Type B pancreatic cell (in vitro differentiated cells): ENCODE measurements around the gene COL4A6. TPM values are rescaled to one million over a fixed set of nuclear protein-coding genes. Genes with fewer than 3 reads are reported as not detected.

ENCODE experiments used
- DNase-seq: peaks from one replicate; pipeline ENCODE4 v3.0.0; 2021; ENCODE audit warnings: mixed read lengths; ENCODE audit not compliant: unreplicated experiment; ENCODE audit errors: extremely low spot score
- H3K27ac Mint-ChIP-seq: 2 replicates; pipeline ENCODE4 v1.8.0; 2021; ENCODE audit warnings: mild to moderate bottlenecking, mixed read lengths
- H3K27me3 Mint-ChIP-seq: 2 replicates; pipeline ENCODE4 v1.8.0; 2021; ENCODE audit warnings: mixed read lengths
- H3K36me3 Mint-ChIP-seq: 2 replicates; pipeline ENCODE4 v1.8.0; 2021; ENCODE audit warnings: mixed read lengths
- H3K4me1 Mint-ChIP-seq: one replicate; pipeline ENCODE4 v1.8.0; 2021; ENCODE audit warnings: mixed read lengths; ENCODE audit not compliant: unreplicated experiment
- H3K4me3 Mint-ChIP-seq: 2 replicates; pipeline ENCODE4 v1.8.0; 2021; ENCODE audit warnings: mild to moderate bottlenecking, mixed read lengths
- H3K9me3 Mint-ChIP-seq: 2 replicates; pipeline ENCODE4 v1.8.0; 2021; ENCODE audit warnings: mixed read lengths
- total RNA-seq: library from RNA; stranded (reverse); gene quantifications from 2 replicates; pipeline ENCODE4 v1.2.1, GENCODE V29; 2021; ENCODE audit warnings: low replicate concordance
- TF ChIP-seq, protein P1 (sequence below): fragments of 200-600 bp; sonication (generic); conservative IDR thresholded peaks from 2 replicates; pipeline ENCODE4 v1.5.0; 2021; ENCODE audit warnings: antibody characterized with exemption, mild to moderate bottlenecking

Gene COL4A6
- total RNA-seq, 1 donor from 2014 or later, result 51.7 TPM

DNA sequence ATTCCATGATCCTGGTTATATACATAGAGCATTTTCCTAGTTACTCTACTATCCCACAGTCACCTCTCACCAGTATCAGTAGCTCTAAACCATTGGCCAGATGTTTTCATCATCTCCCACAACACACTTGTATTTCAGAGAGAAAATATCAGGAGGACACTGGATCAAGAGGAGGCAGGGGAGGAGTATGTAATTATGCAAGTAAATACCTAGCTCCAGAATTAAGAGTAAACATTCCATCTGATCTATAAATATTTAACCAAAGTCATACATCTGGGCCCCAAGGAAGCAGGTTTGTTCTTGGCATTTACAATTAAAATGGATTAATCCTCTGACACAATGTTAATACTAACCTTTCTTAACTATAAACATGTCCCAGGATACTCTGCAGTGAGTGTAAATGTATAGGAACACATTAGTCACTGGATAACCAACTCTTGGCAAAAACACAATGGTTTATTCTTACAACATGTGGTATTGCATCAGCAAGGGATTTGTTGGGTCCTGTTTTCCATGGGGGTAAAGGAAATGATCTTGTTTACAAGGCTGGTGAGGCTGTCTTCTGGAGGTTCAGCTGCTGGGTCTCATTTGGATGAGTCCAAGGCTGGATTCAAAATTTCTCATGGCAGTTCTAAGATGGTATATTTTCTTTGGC lies 176.5 kb downstream of the COL4A6 start:
- DNase-seq, result no peak
- peaks cover 2% of the 10 kb centered on the region for H3K36me3 Mint-ChIP-seq

GRCh38 chrX:108257556-108257955 lies 180.7 kb downstream of the COL4A6 start:
- TF ChIP-seq, protein P1, sequence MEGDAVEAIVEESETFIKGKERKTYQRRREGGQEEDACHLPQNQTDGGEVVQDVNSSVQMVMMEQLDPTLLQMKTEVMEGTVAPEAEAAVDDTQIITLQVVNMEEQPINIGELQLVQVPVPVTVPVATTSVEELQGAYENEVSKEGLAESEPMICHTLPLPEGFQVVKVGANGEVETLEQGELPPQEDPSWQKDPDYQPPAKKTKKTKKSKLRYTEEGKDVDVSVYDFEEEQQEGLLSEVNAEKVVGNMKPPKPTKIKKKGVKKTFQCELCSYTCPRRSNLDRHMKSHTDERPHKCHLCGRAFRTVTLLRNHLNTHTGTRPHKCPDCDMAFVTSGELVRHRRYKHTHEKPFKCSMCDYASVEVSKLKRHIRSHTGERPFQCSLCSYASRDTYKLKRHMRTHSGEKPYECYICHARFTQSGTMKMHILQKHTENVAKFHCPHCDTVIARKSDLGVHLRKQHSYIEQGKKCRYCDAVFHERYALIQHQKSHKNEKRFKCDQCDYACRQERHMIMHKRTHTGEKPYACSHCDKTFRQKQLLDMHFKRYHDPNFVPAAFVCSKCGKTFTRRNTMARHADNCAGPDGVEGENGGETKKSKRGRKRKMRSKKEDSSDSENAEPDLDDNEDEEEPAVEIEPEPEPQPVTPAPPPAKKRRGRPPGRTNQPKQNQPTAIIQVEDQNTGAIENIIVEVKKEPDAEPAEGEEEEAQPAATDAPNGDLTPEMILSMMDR, result no peak
- Mint-ChIP-seq H3K27ac (no peak overlapping the region), H3K36me3 (peaks cover 4% of the 10 kb centered on the region), H3K9me3 (peaks cover 22% of the 10 kb centered on the region), H3K4me3 (no peak overlapping the region), H3K4me1 (peaks cover 7% of the 10 kb centered on the region), H3K27me3 (no peaks in the 10 kb centered on the region)
- no peak for DNase-seq

More for the DNA sequence above, 176.5 kb downstream of the COL4A6 start:
- Mint-ChIP-seq H3K27ac (no peak overlapping the region), H3K4me1 (peaks cover 10% of the 10 kb centered on the region), H3K4me3 (no peak overlapping the region), H3K27me3 (no peaks in the 10 kb centered on the region), H3K9me3 (peaks cover 14% of the 10 kb centered on the region)
- TF ChIP-seq, protein P1, result no peak

GRCh38 chrX:108254636-108255035 lies 183.6 kb downstream of the COL4A6 start:
- Mint-ChIP-seq H3K4me3 (no peak overlapping the region), H3K27ac (no peak overlapping the region), H3K36me3 (peaks cover 4% of the 10 kb centered on the region)

GRCh38 chrX:108250654-108251579 lies 187.3 kb downstream of the COL4A6 start:
- H3K27ac Mint-ChIP-seq, result peak overlapping the region; percentile 15
- TF ChIP-seq, protein P1, result no peak
- H3K4me3 Mint-ChIP-seq, result no peak overlapping the region
- no peak for DNase-seq
- H3K4me1 Mint-ChIP-seq, result peaks cover 18% of the 10 kb centered on the region
- no peaks in the 10 kb centered on the region for H3K36me3 Mint-ChIP-seq
- H3K9me3 Mint-ChIP-seq, result peaks cover 14% of the 10 kb centered on the region
- H3K27me3 Mint-ChIP-seq, result no peaks in the 10 kb centered on the region

More at GRCh38 chrX:108254636-108255035, 183.6 kb downstream of the COL4A6 start:
- Mint-ChIP-seq H3K4me1 (peaks cover 18% of the 10 kb centered on the region), H3K27me3 (no peaks in the 10 kb centered on the region), H3K9me3 (peaks cover 21% of the 10 kb centered on the region)
- TF ChIP-seq, protein P1, result no peak
- DNase-seq, result no peak

GRCh38 chrX:108246304-108246954 lies 191.8 kb downstream of the COL4A6 start:
- Mint-ChIP-seq H3K9me3 (no peaks in the 10 kb centered on the region), H3K27me3 (no peaks in the 10 kb centered on the region), H3K27ac (no peak overlapping the region), H3K4me1 (peaks cover 12% of the 10 kb centered on the region), H3K4me3 (no peak overlapping the region), H3K36me3 (no peaks in the 10 kb centered on the region)
- TF ChIP-seq, protein P1, result no peak
- no peak for DNase-seq
